GM19455 (cell line): Measurements from ENCODE around the gene PPP6R1.

ENCODE experiments used
- ATAC-seq: cut with Tn5 transposase; IDR thresholded peaks from one replicate; pipeline ENCODE4 v1.9.1; 2021; ENCODE audit not compliant: unreplicated experiment

Gene PPP6R1

DNA sequence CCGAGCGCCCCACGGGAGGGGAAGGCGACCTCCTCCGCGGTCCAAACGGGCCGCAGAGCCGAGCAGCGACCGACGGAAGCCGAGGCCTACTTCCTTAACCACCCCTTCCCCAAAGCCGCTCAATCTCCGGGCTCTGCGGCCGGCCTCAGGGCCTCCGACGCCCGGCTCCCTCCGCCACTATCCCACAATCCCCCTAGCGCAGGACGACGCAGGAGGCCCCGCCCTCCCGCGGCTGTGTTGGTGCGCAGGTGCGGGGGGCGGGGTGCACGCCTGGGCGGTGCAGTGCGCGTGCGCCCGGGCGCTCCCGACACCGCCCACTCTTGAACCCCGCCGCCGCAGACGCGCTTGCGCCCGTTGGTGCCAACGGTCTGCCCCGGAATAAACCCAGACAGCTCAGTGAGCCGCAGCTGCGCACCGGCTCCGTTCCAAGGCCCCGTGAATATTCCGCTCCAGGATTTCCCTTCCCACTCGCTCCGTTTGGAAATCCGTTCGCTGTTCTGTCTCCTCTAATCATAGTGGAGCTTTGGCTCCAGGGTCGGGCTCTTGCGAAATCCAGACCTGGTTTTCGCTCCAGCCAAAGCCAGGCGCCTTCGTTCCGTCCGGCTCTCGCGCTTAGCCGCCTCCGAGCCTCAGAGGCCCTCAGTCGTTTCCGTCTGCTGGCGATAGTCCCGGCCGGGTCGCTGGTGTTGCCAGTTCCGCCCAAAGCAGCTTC is at the start of gene PPP6R1:
Gene PPP6R1, minus strand, starts transcription at position 190 of the 712 bp plus-strand sequence. CDS start 11,914 bp downstream, outside the sequence.
- peak; percentile 69 for ATAC-seq

GRCh38 chr19:55308281-55308680 is 49.5 kb upstream of the PPP6R1 start:
- ATAC-seq = no peak

DNA sequence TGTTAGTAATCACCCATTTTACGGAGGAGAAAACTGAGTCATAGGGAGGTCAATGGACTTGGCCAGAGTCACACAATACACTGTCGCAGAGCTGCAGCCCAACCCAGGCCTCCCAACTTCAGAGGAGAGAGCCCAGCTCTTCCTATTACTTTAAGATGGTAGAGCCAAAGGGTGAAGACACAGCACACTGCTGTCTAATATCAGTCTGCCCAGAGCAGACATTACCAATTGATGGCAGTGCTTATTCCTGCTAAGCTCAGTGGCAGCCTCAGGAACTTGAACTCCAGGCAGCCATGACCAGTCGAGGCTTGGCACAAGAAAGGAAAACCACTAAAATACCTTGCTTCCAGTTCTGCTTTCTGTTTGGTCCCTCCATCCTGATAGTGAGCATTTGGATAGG is 47.9 kb upstream of the PPP6R1 start:
- ATAC-seq = no peak

DNA sequence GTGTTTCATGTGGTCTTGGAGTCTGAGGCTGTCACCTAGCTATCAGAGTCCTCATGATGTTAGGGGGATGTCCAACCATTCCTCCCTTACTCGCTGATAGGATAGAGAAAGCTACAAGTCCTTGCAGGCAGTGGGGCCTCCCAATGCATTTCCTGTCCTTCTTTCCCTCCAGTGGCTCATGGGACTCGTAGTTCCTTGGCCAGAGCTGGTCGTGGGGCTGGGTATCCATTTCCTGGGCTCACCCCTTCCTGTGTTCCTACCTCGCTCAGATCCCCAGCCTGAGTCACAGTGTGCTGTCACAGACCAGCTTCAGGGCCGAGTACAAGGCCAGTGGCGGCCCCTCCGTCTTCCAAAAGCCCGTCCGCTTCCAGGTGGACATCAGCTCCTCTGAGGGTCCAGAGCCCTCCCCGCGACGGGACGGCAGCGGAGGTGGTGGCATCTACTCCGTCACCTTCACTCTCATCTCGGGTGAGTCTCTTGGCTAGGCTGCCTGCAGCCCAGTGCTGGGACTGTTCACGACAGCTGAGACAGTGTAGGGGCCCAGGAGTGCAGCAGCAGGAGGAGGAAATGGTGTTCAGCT is 47.3 kb upstream of the PPP6R1 start:
- ATAC-seq = no peak

DNA sequence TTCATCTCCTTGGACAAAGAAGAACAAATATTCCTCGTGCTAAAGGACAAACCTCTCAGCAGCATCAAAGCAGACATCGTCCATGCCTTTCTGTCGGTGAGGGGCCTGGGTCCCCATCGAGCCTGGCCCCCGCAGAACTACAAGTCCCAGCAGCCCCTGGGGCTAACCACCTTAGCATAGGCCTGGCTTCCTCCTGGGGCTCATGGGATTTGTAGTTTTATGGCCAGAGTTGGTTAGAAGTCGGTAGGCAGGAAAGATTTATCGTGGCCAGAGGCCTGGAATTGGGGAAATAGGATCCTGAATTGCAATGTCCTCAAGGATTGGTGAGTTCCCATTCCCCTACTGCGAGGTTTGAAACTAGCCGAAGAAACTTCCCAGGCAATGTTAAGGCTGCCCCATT is 46.7 kb upstream of the PPP6R1 start:
- no peak for ATAC-seq

DNA sequence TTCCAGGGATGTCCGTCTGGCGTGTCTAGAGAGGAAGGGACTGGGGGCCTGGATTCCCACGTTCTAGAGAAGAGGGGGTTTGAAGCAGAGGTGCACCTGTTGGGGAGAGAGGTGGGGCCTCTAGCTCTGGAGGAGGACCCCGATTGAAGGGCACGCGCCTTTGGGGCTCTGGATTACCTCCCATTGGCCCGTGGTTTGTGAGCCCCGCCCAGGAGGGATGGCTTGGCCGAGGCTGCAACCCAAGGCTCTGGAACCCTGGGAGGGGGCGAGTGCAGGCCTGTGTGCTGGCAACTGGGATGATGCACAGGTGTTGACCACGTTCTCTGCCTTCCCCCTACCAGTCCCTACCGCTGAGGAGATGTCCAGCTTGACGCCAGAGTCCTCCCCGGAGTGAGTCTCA is 46.2 kb upstream of the PPP6R1 start:
- no peak for ATAC-seq

GRCh38 chr19:55304279-55304978 is 45.6 kb upstream of the PPP6R1 start:
- no peak for ATAC-seq

- no peak for ATAC-seq
Observed at GRCh38 chr19:55303477-55303876, 44.7 kb upstream of the PPP6R1 start.

- ATAC-seq = no peak
Observed at GRCh38 chr19:55302318-55302703, 43.5 kb upstream of the PPP6R1 start.

DNA sequence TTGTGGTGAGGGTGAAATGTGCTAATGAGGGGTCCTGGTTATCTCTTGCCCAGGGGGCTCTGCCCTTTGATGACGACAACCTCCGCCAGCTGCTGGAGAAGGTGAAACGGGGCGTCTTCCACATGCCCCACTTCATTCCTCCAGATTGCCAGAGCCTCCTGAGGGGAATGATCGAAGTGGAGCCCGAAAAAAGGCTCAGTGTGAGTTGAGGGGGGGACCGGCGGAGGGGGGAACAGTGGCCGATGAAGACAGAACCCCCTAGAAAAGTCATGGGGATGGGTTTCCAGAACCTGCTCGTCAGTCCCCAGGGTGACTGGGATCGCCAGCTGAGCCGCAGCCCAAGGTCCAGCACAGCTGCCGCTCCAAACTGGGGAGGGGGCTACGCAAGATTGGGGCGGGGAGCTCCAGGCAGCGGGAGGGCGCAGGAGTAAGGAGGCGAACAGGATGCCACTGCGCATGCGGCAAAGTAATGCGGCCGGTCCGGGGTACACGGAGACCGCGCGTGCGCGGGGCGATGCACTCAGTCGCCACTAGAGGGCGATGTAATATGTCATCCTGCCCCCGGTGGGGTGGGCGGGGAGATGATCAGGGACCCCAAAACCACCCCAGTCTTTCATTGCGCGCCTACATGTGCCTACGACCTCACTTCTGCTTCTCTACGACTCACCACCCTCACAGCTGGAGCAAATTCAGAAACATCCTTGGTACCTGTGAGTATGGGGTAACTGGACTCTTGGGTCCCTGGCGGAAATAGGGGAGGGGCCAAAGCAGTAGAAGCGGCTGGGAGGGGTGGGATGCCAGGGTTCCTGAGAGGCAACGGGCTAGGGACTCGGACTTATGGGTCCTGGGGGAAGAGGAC is 42.9 kb upstream of the PPP6R1 start:
- ATAC-seq = peak; percentile 58

DNA sequence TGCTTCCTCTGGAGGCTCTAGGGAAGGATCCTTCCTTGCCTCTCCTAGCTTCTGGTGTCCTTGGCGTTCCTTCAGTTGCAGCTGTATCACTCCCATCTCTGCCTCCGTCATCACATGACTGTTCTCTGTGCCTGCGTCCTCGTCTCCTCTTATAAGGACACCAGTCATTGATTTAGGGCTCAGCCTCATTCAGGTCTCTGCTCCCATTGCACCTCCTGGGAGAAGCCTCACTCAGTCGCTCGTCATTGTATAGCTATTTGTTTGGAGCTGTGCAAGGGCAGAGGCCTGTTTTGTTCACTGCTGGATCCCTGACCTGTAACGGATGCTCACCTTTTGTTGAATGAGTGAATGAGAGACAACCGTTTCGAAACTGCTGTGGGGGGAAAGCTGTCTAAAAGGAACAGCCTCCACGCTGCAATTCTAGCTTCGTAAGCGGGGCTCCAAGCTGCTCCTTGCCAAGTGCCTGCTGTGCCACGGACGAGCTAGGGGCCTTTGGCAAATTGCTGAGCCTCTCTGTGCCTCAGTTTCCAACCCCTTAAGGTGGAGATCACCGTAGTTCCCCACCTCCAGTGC is 42.2 kb upstream of the PPP6R1 start:
- ATAC-seq = no peak

GRCh38 chr19:55299991-55300390 is 41.2 kb upstream of the PPP6R1 start:
- no peak for ATAC-seq

- no peak for ATAC-seq
Observed at GRCh38 chr19:55297267-55297666, 38.5 kb upstream of the PPP6R1 start.

GRCh38 chr19:55289117-55289796 is 30.4 kb upstream of the PPP6R1 start:
- ATAC-seq = no peak

DNA sequence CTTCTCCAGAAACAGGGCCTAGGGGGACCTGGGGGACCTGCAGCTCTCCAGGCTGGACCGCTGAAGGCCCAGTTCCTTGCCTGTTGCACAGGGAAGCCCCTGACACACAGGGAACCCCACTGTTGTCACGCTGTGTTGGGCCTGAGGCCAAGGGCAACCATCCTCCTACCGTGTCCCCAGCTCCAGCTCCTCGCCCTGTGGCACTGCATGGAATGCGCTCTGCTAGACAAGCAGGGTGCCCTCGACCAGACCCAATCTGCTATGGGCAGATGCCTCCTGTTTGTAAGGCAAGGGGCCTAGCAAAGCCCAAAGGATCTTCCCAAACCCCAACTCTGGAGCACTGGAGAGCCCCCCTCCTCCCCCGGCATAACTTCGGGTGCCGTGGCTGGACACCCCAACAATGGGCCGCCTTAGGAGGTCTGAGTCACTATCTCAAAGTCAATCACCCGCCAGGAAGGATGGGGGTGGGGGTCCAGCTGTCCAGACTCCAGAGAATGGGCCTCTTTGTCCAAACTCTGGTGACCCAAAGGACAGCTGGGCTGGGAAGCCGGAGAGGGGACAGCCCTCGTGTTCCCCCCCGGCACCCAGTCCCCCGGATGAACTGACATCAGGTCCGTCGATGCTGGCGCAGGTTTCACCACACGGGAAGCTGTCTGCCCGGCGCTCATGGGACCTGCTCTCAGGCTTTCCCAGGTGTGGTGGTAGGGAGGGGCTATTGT is 28.7 kb upstream of the PPP6R1 start:
- ATAC-seq = no peak

DNA sequence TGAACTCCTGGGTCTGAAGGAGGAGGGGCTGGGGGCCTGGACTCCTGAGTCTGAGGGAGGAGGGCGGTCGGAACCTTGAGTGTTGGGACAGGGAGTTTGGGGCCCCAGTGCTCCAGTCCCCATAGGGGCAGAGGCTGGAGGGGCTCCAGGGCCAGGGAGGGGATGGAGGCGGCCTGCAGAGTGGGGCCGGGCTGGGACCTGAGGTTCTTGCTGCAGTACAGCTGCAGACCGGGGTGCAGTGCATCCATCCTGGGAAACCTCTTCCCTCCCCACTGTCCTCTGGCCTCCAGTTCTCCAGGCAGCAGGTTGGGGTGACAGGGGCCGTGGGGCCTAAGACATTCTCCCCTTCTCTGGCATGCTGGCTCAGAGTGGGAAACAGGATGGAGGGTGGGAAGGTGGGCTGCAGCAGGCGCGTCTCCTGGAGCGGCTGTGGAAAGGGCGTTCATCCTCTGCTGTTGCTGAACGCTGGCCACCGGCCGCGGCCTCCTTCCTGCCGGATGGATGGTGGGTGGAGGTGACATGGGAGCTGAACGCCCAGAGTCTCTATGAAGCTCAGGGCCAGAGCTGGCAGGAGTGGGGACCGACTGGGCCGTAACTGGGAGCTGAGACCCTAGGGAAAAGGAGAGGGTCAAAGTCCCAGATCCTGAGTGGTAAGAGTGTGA is 26.5 kb upstream of the PPP6R1 start:
- ATAC-seq = no peak

GRCh38 chr19:55284405-55285058 is 25.7 kb upstream of the PPP6R1 start:
- ATAC-seq = no peak

DNA sequence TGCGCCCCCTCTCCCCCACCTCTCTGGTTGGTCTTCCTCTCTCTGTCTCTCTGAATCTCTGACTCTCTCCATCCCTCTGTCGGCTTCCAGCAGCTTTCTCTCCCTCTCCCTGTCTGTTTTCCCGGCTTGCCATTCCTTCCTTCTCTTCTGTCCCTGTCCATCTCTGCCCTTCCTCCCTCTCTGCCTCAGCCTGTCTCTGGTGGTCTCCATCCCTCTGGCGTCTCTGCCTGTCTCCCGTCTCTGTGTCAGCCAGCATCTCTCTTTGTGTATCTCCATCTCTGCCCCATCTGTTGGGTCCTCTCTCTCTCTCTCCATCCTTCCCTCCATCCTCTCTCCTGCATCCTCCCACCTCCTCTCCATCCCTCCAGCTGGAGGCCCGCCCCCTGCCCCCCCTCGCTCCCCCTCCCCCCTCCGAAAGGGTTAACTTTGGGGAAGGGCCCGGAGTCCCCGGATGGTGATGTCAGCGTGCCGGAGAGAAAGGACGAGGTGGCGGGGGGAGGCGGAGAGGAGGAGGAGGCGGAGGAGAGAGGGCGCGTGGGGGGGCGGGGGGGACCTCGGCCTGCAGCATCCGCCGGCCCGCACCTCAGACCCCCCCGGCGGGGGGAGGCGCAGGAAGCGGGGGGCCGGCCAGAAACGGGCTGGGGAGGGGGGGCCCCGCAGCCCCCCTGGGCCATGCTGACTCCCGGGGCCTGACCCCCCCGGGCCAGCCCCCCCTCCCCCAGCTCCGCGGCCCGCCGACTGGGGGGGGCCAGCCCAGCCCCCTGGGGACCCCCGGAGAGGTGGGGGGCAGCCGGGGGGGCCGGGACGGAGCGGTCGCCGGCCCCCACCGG is 24.9 kb upstream of the PPP6R1 start, which contains the start of gene BRSK1:
Gene BRSK1, plus strand, starts transcription at position 450 of the 830 bp plus-strand sequence. CDS start 446 bp downstream, outside the sequence.
- ATAC-seq = no peak
